GM18508 (cell line): ENCODE measurements around the gene ZC3HAV1L.
"Not testable (repeated sequence)": the region's sequence is repeated elsewhere in the genome, so short reads cannot be mapped to it uniquely, and the experiment has no call there.

ENCODE experiments used
- ATAC-seq: cut with Tn5 transposase; IDR thresholded peaks from one replicate; pipeline ENCODE4 v1.9.1; 2021; ENCODE audit warnings: moderate number of reproducible peaks; ENCODE audit not compliant: insufficient read depth, unreplicated experiment

ZC3HAV1L gene

GRCh38 chr7:139025861-139026260 lies 10.0 kb downstream of the ZC3HAV1L start:
- ATAC-seq, result not testable (repeated sequence)

GRCh38 chr7:139023076-139023475 lies 12.8 kb downstream of the ZC3HAV1L start:
- no peak for ATAC-seq

- no peak for ATAC-seq
Observed at GRCh38 chr7:139022286-139022685, 13.6 kb downstream of the ZC3HAV1L start.

GRCh38 chr7:139018910-139019309 lies 16.9 kb downstream of the ZC3HAV1L start:
- ATAC-seq, result no peak

GRCh38 chr7:139016931-139017511 lies 18.8 kb downstream of the ZC3HAV1L start:
- ATAC-seq, result no peak

GRCh38 chr7:139011373-139011772 lies 24.5 kb downstream of the ZC3HAV1L start:
- no peak for ATAC-seq

GRCh38 chr7:139004321-139005090 lies 31.3 kb downstream of the ZC3HAV1L start:
- ATAC-seq, result no peak

- ATAC-seq, result no peak
Observed at GRCh38 chr7:138999414-138999813, 36.4 kb downstream of the ZC3HAV1L start.

GRCh38 chr7:138992052-138992531 lies 43.8 kb downstream of the ZC3HAV1L start:
- ATAC-seq, result no peak

GRCh38 chr7:138987686-138988085 lies 48.2 kb downstream of the ZC3HAV1L start:
- no peak for ATAC-seq

- ATAC-seq, result no peak
Observed at GRCh38 chr7:138982204-138982623, 53.6 kb downstream of the ZC3HAV1L start.

GRCh38 chr7:138981332-138982203 lies 54.3 kb downstream of the ZC3HAV1L start, which contains the start of gene KIAA1549:
Gene KIAA1549 (minus strand): TSS chr7:138981389. CDS start chr7:138981269, 120 bp downstream.
- ATAC-seq, result no peak

- ATAC-seq, result no peak
Observed at GRCh38 chr7:138980563-138981291, 55.1 kb downstream of the ZC3HAV1L start.

- no peak for ATAC-seq
Observed at GRCh38 chr7:138979988-138980562, 55.8 kb downstream of the ZC3HAV1L start.

- ATAC-seq, result no peak
Observed at GRCh38 chr7:138979226-138979979, 56.4 kb downstream of the ZC3HAV1L start.

GRCh38 chr7:138978541-138979184 lies 57.2 kb downstream of the ZC3HAV1L start:
- ATAC-seq, result no peak

GRCh38 chr7:138976161-138976560 lies 59.7 kb downstream of the ZC3HAV1L start:
- ATAC-seq, result not testable (repeated sequence)
